Stomach (tissue), 4 donors: Measurements from ENCODE around the gene CCDC93.

Experiments used
- EP300 ChIP-seq: sonication (generic); formaldehyde crosslinking; IDR thresholded peaks from one replicate; pipeline ENCODE4 v1.6.1; 2017; ENCODE audit warnings: antibody characterized with exemption
- TF ChIP-seq, protein P1 (sequence below), 7 experiments: fragments of 450-650 bp in 4 of 7; fragments of 200-600 bp in 3 of 7; sonication (generic) in 3 of 7; IDR thresholded peaks; one replicate each; pipeline ENCODE4 v1.5.1; 2016 to 2019; ENCODE audit warnings: antibody characterized with exemption in 7 of 7, control low read depth in 2 of 7, mild to moderate bottlenecking in 1 of 7

DNA sequence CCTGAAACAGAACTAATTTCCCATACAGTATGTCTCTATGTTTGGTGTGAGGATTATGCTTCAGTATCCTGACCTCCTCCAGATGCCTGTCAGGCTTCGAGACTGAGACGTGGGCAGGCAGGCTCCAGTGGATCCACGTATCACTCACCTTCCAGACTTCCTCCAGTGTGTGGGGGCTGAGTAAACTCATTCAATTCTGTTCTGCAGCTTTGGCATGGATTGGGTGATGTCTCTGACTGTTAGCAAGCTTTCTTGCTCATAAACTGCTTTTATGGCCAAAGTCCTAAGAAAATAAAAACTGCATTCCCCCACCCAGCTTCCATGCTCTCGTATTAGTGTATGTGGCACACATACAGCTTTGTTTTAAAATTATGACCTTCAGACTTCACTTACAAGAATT is 53.6 kb downstream of the CCDC93 start:
- TF ChIP-seq, protein P1, sequence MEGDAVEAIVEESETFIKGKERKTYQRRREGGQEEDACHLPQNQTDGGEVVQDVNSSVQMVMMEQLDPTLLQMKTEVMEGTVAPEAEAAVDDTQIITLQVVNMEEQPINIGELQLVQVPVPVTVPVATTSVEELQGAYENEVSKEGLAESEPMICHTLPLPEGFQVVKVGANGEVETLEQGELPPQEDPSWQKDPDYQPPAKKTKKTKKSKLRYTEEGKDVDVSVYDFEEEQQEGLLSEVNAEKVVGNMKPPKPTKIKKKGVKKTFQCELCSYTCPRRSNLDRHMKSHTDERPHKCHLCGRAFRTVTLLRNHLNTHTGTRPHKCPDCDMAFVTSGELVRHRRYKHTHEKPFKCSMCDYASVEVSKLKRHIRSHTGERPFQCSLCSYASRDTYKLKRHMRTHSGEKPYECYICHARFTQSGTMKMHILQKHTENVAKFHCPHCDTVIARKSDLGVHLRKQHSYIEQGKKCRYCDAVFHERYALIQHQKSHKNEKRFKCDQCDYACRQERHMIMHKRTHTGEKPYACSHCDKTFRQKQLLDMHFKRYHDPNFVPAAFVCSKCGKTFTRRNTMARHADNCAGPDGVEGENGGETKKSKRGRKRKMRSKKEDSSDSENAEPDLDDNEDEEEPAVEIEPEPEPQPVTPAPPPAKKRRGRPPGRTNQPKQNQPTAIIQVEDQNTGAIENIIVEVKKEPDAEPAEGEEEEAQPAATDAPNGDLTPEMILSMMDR (IDR thresholded peaks at IDR 0.05): no peak
- TF ChIP-seq EP300: no peak
